H1 (cell line): ENCODE results near the gene ZBTB7A. TPM values are rescaled to one million over a fixed set of nuclear protein-coding genes. Genes with fewer than 3 reads are reported as not detected.

Experiments
- CBX8 ChIP-seq: fragments of 300-800, 300-1000 bp; sonication (generic); IDR thresholded peaks from 2 replicates; pipeline ENCODE4 v1.7.1; 2016; ENCODE audit warnings: low read depth, low read length, borderline replicate concordance
- GTF2F1 ChIP-seq: IDR thresholded peaks from 2 replicates; pipeline ENCODE4 v1.6.1; 2012; ENCODE audit warnings: low read depth, low read length, improper control_type of control experiment, borderline replicate concordance
- NRF1 ChIP-seq: IDR thresholded peaks from 2 replicates; pipeline ENCODE4 v1.6.1; 2011; ENCODE audit warnings: mild to moderate bottlenecking, low read depth, low read length, improper control_type of control experiment
- RFX5 ChIP-seq: IDR thresholded peaks from 2 replicates; pipeline ENCODE4 v1.6.1; 2011; ENCODE audit warnings: low read depth, low read length, improper control_type of control experiment, borderline replicate concordance
- TCF12 ChIP-seq: IDR thresholded peaks from 2 replicates; pipeline ENCODE4 v1.6.1; 2011; ENCODE audit warnings: low read depth, mild to moderate bottlenecking, low read length
- polyA plus RNA-seq, 7 experiments: library from polyadenylated mRNA; depleted of rRNA in 3 of 7; stranded (reverse) in 5 of 7; unstranded in 2 of 7; fragments of >200 nt in 5 of 7; fragments of 200-250 nt in 2 of 7; gene quantifications; 1 replicate in 5 of 7; 2 replicates in 1 of 7; 4 replicates in 1 of 7; pipeline versions ENCODE4 v1.2.1 to v1.2.3, GENCODE V29; 2011 to 2013; ENCODE audit warnings: missing spikeins in 2 of 7, mixed read lengths in 2 of 7
- total RNA-seq: library from RNA; stranded (reverse); fragmentation: NEBNext Ultra II Directional; extraction: Animal tissue kit (Norgen Biotek cat#: 25700); gene quantifications from 2 replicates; pipeline ENCODE4 v1.2.1, GENCODE V29; 2021

ZBTB7A gene
- total and polyA plus RNA-seq, 2 of the 8 experiments (the other 6 are each of a cell fraction or from before 2014, with no cell fraction given), result 5.6 to 17.8 TPM

DNA sequence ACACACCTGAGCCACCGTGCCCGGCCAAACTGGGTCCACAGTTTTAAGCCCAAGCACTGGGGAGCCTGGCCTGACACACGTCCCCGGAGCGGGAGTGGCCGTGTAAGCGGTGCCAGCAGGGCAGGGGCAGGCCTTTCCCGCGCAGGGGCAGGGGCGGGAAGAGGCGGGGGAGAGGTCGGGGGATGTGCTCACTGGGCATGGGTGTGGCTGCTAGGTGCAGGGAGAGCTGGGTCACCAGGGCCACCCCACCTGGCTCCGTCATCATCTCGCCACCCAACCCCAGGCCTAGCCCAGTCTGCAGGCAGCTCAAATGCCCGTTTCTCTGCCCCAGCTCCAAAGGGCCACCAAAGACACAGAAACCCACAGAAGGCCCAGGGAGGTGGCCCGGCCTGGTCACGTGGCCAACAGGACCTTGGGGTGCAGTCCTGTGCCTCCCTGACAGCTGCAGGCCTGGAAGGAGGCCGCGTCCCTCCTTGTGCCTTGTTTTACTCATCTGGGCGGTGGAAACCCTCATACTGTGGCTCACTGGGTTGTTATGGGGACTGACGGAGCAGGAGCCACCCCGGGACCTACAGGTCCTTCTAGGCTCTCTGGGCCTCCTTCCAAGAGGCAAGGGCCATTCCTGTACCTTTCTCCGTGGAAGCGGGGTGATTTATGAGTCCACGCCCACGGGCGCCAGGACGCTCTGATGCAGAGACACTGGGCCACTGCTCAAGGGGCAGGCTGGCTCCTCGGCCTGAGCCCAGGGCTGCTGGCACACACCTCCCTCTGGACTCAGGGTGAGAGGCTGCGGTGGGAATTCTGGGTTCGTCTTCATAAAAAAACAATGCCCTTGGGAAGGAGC lies 29.6 kb upstream of the ZBTB7A start (continued):
- TF ChIP-seq CBX8 (no peak), NRF1 (no peak), GTF2F1 (no peak), TCF12 (no peak), RFX5 (no peak)
